ENCODE results near the gene MAPKAPK2. TPM values are rescaled to one million over a fixed set of nuclear protein-coding genes. Genes with fewer than 3 reads are reported as not detected.

Gene MAPKAPK2
- total RNA-seq, 1 experiment from 2014 or later = 51.1 TPM

DNA sequence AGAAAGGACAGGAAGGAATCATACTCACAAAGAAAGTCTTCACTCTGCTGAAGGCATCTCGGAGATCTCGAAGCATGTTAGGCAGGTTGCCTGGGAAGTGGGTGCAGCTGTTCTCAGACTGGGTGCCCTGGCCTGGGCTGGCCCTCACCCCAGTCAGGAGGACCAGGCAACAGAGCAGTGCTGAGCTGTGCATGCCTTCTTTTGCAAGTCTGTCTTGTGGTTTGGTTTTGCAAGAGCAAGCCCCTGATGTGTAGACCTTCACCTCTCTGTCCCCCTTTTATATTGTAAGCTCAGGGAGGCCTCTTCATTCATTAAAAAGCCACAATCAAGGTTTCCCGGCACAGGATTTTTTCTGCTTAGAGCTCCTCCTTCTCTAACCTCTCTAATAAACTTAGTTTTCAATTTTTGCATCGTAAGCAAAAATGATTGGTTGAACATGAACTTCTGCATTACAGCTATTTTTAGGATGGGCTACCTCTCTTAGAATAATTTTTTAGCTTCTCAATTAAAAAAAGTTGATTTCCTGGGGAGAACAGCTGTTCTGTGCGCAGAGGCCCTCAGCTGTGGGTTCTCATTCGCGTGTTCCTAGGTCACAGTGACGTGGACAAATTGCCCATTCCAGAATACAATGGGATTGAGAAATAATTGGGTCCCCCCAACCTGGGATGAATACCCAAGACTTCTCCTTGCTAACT is 87.7 kb downstream of the MAPKAPK2 start, which contains the start of gene IL10 (continued):
- TF ChIP-seq EZH2 (IDR thresholded peaks at IDR 0.05) (no peak), RAD21 (IDR thresholded peaks at IDR 0.05; ENCODE audit: low read depth) (no peak)
- TF ChIP-seq, protein P1, sequence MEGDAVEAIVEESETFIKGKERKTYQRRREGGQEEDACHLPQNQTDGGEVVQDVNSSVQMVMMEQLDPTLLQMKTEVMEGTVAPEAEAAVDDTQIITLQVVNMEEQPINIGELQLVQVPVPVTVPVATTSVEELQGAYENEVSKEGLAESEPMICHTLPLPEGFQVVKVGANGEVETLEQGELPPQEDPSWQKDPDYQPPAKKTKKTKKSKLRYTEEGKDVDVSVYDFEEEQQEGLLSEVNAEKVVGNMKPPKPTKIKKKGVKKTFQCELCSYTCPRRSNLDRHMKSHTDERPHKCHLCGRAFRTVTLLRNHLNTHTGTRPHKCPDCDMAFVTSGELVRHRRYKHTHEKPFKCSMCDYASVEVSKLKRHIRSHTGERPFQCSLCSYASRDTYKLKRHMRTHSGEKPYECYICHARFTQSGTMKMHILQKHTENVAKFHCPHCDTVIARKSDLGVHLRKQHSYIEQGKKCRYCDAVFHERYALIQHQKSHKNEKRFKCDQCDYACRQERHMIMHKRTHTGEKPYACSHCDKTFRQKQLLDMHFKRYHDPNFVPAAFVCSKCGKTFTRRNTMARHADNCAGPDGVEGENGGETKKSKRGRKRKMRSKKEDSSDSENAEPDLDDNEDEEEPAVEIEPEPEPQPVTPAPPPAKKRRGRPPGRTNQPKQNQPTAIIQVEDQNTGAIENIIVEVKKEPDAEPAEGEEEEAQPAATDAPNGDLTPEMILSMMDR (IDR thresholded peaks at IDR 0.05 in 2 of 3, conservative IDR thresholded peaks at IDR 0.05 in 1 of 3; ENCODE audit: borderline replicate concordance in 1 of 3, insufficient read depth in 1 of 3, low read depth in 2 of 3, low read length in 2 of 3) = no peak

DNA sequence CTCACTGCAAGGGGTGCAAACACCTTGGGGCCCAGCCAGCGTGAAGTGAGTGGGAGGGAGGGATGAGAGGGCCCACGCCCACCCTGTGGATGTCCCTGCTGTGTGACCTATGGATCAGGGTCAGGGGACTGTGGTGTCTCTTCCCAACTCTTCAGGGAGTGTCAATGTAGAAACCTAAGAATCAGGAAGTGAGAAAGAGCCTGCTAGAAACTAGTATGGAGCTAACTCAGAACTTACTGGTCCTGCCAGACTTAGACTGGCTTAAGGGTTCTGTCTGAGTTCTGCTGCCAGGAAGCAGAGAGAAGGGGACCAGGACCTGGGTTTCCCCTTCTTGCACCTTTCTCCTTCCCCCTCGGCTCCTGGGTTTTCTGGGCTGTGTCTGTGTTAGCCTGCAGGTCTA is 89.4 kb downstream of the MAPKAPK2 start:
- no peak overlapping the region for H3K27ac ChIP-seq (ENCODE audit: low read depth, low read length)
- H3K79me2 ChIP-seq (ENCODE audit: insufficient read depth, low read length) = no peaks in the 10 kb centered on the region
- H3K9ac ChIP-seq (ENCODE audit: low read length) = no peak overlapping the region
- H3K27me3 ChIP-seq (ENCODE audit: insufficient read depth, low read length) = peaks cover 23% of the 10 kb centered on the region; the same call in 1 of the 2 replicates
- no peak for DNase-seq (ENCODE audit: low read depth, low spot score)
- H3K9me2 ChIP-seq (ENCODE audit: insufficient read depth) = no peaks in the 10 kb centered on the region
- POLR2A ChIA-PET = no interaction called here
- no peak for ATAC-seq
- TF ChIP-seq EZH2phosphoT487 (IDR thresholded peaks at IDR 0.05; ENCODE audit: borderline replicate concordance) = no peak
- TF ChIP-seq, protein P2, sequence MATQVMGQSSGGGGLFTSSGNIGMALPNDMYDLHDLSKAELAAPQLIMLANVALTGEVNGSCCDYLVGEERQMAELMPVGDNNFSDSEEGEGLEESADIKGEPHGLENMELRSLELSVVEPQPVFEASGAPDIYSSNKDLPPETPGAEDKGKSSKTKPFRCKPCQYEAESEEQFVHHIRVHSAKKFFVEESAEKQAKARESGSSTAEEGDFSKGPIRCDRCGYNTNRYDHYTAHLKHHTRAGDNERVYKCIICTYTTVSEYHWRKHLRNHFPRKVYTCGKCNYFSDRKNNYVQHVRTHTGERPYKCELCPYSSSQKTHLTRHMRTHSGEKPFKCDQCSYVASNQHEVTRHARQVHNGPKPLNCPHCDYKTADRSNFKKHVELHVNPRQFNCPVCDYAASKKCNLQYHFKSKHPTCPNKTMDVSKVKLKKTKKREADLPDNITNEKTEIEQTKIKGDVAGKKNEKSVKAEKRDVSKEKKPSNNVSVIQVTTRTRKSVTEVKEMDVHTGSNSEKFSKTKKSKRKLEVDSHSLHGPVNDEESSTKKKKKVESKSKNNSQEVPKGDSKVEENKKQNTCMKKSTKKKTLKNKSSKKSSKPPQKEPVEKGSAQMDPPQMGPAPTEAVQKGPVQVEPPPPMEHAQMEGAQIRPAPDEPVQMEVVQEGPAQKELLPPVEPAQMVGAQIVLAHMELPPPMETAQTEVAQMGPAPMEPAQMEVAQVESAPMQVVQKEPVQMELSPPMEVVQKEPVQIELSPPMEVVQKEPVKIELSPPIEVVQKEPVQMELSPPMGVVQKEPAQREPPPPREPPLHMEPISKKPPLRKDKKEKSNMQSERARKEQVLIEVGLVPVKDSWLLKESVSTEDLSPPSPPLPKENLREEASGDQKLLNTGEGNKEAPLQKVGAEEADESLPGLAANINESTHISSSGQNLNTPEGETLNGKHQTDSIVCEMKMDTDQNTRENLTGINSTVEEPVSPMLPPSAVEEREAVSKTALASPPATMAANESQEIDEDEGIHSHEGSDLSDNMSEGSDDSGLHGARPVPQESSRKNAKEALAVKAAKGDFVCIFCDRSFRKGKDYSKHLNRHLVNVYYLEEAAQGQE (IDR thresholded peaks at IDR 0.05; ENCODE audit: low read depth) = no peak
- no peak for TF ChIP-seq ZFX (IDR thresholded peaks at IDR 0.05)
- no peaks in the 10 kb centered on the region for H4K20me1 ChIP-seq (ENCODE audit: insufficient read depth)
- no peak overlapping the region for H3K4me3 ChIP-seq (replicated peaks in 1 of 2; ENCODE audit: low read depth in 1 of 2, low read length in 2 of 2)
- intact Hi-C loops (cut with micrococcal nuclease) = no loop called here
- no peak overlapping the region for H2AFZ ChIP-seq (ENCODE audit: low read depth, low read length, poor library complexity, severe bottlenecking)
- no TSS peak for BruUV-seq (replicated peaks)
- CTCF ChIA-PET = no interaction called here
- no peaks in the 10 kb centered on the region for H3K9me3 ChIP-seq (ENCODE audit: control insufficient read depth in 1 of 2, insufficient read depth in 1 of 2, low read depth in 1 of 2, low read length in 2 of 2)
- no peak overlapping the region for H3K4me2 ChIP-seq (ENCODE audit: low read length)
- no peaks in the 10 kb centered on the region for H3K36me3 ChIP-seq (ENCODE audit: control insufficient read depth in 1 of 2, insufficient read depth in 2 of 2, low read length in 2 of 2)
- RAD21 ChIA-PET (ENCODE audit: low non-redundant PET in 1 of 2, low total read pairs in 2 of 2, uncharacterized antibody in 2 of 2, unreplicated experiment in 2 of 2) = no interaction called here
- no peaks in the 10 kb centered on the region; a peak in 1 of 4 replicates for H3K4me1 ChIP-seq (ENCODE audit: control insufficient read depth in 1 of 2, insufficient read depth in 2 of 2, low read length in 2 of 2)
